ENCODE data around the gene TOX3.

Gene TOX3

GRCh38 chr16:52535076-52535475 lies 11.9 kb downstream of the TOX3 start:
- no peak for DNase-seq

GRCh38 chr16:52533296-52533695 lies 13.6 kb downstream of the TOX3 start:
- no peak for DNase-seq

GRCh38 chr16:52532384-52532783 lies 14.6 kb downstream of the TOX3 start:
- DNase-seq: no peak

- DNase-seq: no peak
Measured at GRCh38 chr16:52529226-52529625, 17.7 kb downstream of the TOX3 start.

- DNase-seq: no peak
Measured at GRCh38 chr16:52528393-52529065, 18.4 kb downstream of the TOX3 start.

- DNase-seq: no peak
Measured at GRCh38 chr16:52526830-52527229, 20.1 kb downstream of the TOX3 start.

- no peak for DNase-seq
Measured at GRCh38 chr16:52526116-52526828, 20.7 kb downstream of the TOX3 start.

- DNase-seq: no peak
Measured at GRCh38 chr16:52521570-52521969, 25.4 kb downstream of the TOX3 start.

- no peak for DNase-seq
Measured at GRCh38 chr16:52518884-52519283, 28.1 kb downstream of the TOX3 start.

- no peak for DNase-seq
Measured at GRCh38 chr16:52515068-52515671, 31.8 kb downstream of the TOX3 start.

- DNase-seq: no peak
Measured at GRCh38 chr16:52512297-52512987, 34.5 kb downstream of the TOX3 start.

- no peak for DNase-seq
Measured at GRCh38 chr16:52501746-52502145, 45.2 kb downstream of the TOX3 start.

GRCh38 chr16:52500963-52501362 lies 46.0 kb downstream of the TOX3 start:
- DNase-seq: no peak

GRCh38 chr16:52499060-52499440 lies 47.9 kb downstream of the TOX3 start:
- DNase-seq: no peak

- DNase-seq: no peak
Measured at GRCh38 chr16:52498328-52499059, 48.4 kb downstream of the TOX3 start.

- DNase-seq: no peak
Measured at GRCh38 chr16:52497067-52497816, 49.7 kb downstream of the TOX3 start.

GRCh38 chr16:52496051-52496876 lies 50.7 kb downstream of the TOX3 start:
- DNase-seq: no peak

- no peak for DNase-seq
Measured at GRCh38 chr16:52494621-52495020, 52.3 kb downstream of the TOX3 start.

GRCh38 chr16:52494145-52494544 lies 52.8 kb downstream of the TOX3 start:
- no peak for DNase-seq

- DNase-seq: no peak
Measured at GRCh38 chr16:52492789-52493357, 54.1 kb downstream of the TOX3 start.

GRCh38 chr16:52491216-52491615 lies 55.7 kb downstream of the TOX3 start:
- no peak for DNase-seq
